ENCODE measurements around the gene FAM3C. TPM values are rescaled to one million over a fixed set of nuclear protein-coding genes. Genes with fewer than 3 reads are reported as not detected.
"Not testable (repeated sequence)": the region's sequence is repeated elsewhere in the genome, so short reads cannot be mapped to it uniquely, and the experiment has no call there.

FAM3C gene, protein sequence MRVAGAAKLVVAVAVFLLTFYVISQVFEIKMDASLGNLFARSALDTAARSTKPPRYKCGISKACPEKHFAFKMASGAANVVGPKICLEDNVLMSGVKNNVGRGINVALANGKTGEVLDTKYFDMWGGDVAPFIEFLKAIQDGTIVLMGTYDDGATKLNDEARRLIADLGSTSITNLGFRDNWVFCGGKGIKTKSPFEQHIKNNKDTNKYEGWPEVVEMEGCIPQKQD
- 56.2 TPM for total RNA-seq

- intact Hi-C loops (cut with DNase I), result no loop called here
- DNase-seq (ENCODE audit: low spot score), result peak; percentile 95
- ATAC-seq, result peak; percentile 99
These were observed at the start of gene FAM3C for GRCh38 chr7:121395961-121396757. FAM3C (minus strand) TSS chr7:121396308; CDS start chr7:121382969, 13,339 bp downstream.

GRCh38 chr7:121442845-121443244 is 46.7 kb upstream of the FAM3C start:
- intact Hi-C loops (cut with DNase I), result no loop called here
- no peak for ATAC-seq

DNA sequence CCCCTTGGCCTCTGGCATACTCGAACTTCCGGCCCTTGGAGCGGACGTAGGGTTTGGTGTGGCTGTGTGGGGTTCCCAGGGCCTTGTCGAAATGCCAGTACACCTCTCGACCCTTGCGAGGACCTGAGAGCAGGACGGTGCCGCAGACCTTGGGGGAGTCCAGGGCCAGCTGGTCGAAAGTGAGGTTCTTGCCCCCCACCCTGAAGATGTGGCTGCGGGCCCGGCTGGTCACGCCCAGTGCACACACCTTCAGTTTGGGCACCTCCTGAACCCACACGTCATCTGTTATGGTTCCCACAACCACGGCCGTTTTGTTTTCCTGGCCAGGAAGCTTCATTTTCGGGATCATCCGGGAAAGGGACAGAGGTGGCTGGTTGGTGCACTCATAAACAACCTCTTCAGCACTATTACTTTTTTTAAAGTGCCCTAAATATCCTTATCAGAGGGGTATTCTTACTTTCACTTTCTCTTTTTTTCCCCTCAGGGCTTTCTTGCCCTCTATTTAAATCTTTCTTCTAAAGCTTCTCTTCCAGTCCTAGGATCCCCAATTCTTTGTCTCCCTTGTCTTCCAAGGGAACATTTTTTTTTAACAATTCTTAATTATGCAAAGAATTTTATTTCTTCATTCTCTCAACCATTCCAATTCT is 44.9 kb upstream of the FAM3C start:
- intact Hi-C loops (cut with DNase I), result no loop called here
- peak; percentile 44 for ATAC-seq
- DNase-seq (ENCODE audit: low spot score), result no peak

More at GRCh38 chr7:121442845-121443244, 46.7 kb upstream of the FAM3C start:
- no peak for DNase-seq (ENCODE audit: low spot score)

- peak; percentile 72 for ATAC-seq
- intact Hi-C loops (cut with DNase I), result not testable (repeated sequence)
These were observed 42.2 kb upstream of the FAM3C start for GRCh38 chr7:121438043-121438955.

GRCh38 chr7:121437470-121437869 is 41.4 kb upstream of the FAM3C start:
- no peak for DNase-seq (ENCODE audit: low spot score)
- no peak for ATAC-seq
- intact Hi-C loops (cut with DNase I), result no loop called here

More at GRCh38 chr7:121438043-121438955, 42.2 kb upstream of the FAM3C start:
- peak; percentile 86 for DNase-seq (ENCODE audit: low spot score)

DNA sequence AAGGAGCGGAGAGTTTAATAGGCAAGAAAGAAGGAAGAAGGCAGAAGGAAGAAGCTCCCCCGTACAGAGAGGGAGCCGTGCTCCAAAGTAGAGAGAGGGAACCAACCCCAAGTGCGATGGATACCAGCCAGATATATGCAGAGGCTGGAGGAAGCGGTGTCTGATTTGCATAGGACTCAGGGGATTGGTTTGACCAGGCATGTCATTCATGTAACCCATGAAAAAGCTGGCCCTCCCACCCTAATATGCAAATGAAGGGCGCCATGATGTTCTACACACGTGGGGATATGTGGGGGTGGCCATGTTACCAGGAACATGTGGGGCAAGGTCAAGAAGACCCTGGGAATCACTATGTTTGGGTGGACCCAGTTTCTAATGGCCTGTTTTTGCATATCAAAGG is 40.6 kb upstream of the FAM3C start:
- ATAC-seq, result no peak
- no peak for DNase-seq (ENCODE audit: low spot score)
- intact Hi-C loops (cut with DNase I), result no loop called here

DNA sequence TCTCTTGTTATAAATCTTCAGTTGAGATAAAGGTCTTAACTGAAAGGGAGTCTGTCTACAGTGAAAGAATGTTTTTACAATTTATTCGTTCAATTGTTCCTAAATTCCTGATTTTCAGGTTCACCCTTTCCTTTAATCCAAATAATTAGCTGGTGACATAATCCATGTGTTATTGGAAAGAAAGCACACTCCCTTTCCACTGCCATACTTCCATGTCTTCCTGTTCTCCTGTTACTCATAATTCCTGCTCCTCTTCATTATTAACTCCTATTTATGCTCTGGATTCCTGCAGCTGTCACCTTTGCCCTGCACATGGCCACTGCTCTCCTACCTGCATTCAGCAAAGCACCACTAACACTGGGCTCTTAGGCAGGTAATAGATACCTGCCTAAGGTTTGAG is 40.0 kb upstream of the FAM3C start:
- intact Hi-C loops (cut with DNase I), result no loop called here
- DNase-seq (ENCODE audit: low spot score) (no peak), ATAC-seq (no peak)

DNA sequence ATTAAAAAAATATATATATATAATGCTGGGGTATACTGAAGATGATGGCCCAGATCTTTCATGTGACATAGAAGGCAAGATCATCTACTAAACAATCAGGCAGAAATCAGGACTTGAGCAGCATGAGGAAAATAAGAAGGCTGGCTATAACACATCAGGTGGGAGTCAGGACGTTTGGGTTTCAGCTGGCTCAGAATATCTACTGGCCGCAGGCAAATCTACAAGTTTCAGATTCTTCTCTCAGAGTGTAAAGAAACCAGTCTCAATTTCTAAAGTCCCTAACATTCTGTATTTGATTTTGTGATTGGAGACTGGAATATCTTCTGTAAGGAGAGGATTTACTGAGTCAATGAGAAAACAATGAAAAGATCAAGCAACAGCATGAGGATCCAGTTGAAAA is 37.7 kb upstream of the FAM3C start:
- DNase-seq (ENCODE audit: low spot score) (no peak), ATAC-seq (no peak)
- intact Hi-C loops (cut with DNase I), result no loop called here

GRCh38 chr7:121432486-121432885 is 36.4 kb upstream of the FAM3C start:
- intact Hi-C loops (cut with DNase I); ATAC-seq: not testable (repeated sequence)

GRCh38 chr7:121431996-121432395 is 35.9 kb upstream of the FAM3C start:
- ATAC-seq (no peak), DNase-seq (ENCODE audit: low spot score) (no peak)
- intact Hi-C loops (cut with DNase I), result no loop called here

More at GRCh38 chr7:121432486-121432885, 36.4 kb upstream of the FAM3C start:
- not testable (repeated sequence) for DNase-seq (ENCODE audit: low spot score)

DNA sequence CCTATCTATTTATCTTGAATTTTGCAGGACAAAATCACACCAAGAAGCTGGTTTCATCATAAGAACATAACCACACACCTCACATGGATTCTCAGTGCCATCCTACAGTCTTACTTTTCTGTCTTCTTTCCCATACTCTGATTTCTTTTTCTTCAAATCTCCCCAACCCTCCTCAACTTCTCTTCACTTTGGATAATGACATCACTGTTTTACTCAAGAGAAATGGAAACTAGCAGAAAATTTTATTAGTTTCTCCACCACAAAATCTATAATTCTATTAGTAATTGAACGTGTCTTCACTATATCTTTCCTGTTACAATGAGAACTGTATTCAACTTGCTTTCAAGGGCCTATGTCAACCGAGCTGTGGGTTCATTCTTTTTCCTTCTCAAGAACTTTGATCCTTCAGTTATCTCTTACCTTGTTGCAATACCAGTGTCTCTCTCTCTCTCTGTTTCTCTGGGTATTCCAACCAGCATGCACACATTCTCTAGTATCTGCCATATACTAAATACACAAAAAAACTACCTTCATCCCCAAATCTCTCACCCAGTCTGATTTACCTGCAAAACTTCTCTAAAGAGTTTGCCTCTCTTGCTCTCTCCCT is 35.4 kb upstream of the FAM3C start:
- intact Hi-C loops (cut with DNase I), result no loop called here
- DNase-seq (ENCODE audit: low spot score), result no peak
- no peak for ATAC-seq

DNA sequence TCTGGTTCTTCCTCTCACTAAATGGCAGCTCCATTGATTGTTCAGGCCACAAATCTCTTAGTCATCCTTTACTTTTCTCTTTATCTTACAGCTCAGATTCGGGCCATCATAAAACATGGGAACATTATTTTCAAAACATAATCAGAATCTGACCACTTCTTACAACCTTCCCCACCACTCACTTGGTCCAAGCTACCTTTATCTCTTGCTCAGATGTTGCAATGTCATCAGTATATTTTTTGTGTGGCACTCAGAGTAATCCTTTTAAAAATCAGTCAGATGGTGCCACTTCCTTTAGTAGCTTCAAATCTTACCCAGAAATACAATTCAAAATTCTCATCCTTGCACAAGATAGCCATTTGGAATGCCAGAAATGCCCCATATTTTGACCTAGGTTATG is 34.5 kb upstream of the FAM3C start:
- intact Hi-C loops (cut with DNase I), result no loop called here
- DNase-seq (ENCODE audit: low spot score) (no peak), ATAC-seq (no peak)

DNA sequence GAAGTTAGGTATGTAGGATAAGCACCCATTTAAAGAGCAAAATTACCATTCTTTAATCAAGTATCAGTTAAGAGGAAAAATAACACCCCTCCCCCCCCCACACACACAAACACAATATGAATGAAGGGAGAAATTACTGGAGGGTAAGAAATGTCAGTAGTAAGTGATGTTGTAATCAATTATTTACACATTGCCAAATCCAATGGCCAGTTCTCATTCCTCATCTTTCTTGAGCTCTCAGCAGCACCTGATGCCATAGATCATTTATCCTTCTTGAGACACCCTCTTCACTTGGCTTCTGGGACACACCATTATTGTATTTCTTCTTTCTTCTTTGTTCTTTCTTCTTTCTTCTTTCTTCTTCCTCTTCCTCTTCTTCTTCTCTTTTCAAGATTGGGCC is 33.7 kb upstream of the FAM3C start:
- ATAC-seq, result no peak
- DNase-seq (ENCODE audit: low spot score), result no peak

GRCh38 chr7:121428855-121429489 is 32.9 kb upstream of the FAM3C start:
- DNase-seq (ENCODE audit: low spot score), result no peak
- intact Hi-C loops (cut with DNase I), result no loop called here
- ATAC-seq, result no peak

More for the DNA sequence above, 33.7 kb upstream of the FAM3C start:
- intact Hi-C loops (cut with DNase I), result no loop called here

DNA sequence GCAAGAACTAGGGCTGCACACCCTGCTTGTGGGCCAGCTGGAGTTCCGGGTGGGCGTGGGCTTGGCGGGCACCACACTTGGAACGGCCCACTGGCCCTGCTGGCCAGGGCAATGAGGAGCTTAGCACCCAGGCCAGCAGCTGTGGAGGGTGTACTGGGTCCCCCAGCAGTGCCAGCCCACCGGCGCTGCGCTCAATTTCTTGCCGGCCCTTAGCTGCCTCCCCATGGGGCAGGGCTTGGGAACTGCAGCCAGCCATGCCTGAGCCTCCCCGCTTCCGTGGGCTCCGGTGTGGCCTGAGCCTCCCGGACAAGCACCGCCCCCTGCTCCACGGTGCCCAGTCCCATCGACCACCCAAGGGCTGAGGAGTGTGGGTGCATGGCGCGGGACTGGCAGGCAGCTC is 25.6 kb upstream of the FAM3C start:
- intact Hi-C loops (cut with DNase I); DNase-seq (ENCODE audit: low spot score); ATAC-seq: not testable (repeated sequence)

DNA sequence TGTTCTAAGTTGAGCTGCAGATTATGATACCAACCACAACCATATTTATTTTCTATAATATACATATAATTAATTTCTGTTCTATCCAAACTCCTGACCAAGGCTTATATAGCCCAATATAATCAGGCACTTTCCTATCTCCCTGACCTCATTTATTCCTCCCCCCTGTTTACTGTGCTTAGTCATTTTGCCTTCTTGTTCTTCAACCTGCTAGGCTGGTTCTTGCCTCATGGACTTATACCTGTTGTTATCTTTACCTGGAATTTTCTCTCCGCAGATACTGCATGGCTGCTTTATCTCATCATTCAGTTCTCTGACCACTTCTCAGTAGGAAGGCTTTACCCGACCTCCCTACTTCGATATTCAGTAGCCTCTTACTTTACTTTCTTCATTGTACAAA is 24.9 kb upstream of the FAM3C start:
- ATAC-seq (no peak), DNase-seq (ENCODE audit: low spot score) (no peak)
- intact Hi-C loops (cut with DNase I), result no loop called here

GRCh38 chr7:121419201-121420148 is 23.4 kb upstream of the FAM3C start:
- ATAC-seq, result no peak
- intact Hi-C loops (cut with DNase I), result no loop called here

More at GRCh38 chr7:121419201-121420148, 23.4 kb upstream of the FAM3C start:
- no peak for DNase-seq (ENCODE audit: low spot score)

Data from sciatic nerve (tissue), 2 donors.